ENCODE measurements around the gene BCL2L1. TPM values are rescaled to one million over a fixed set of nuclear protein-coding genes. Genes with fewer than 3 reads are reported as not detected.
A peak's percentile ranks its signal among the peaks of the same experiment; 100 is the strongest.

BCL2L1 gene
- polyA plus RNA-seq, 1 of the 3 experiments (the other 2 are of a cell fraction): 99.9 TPM

DNA sequence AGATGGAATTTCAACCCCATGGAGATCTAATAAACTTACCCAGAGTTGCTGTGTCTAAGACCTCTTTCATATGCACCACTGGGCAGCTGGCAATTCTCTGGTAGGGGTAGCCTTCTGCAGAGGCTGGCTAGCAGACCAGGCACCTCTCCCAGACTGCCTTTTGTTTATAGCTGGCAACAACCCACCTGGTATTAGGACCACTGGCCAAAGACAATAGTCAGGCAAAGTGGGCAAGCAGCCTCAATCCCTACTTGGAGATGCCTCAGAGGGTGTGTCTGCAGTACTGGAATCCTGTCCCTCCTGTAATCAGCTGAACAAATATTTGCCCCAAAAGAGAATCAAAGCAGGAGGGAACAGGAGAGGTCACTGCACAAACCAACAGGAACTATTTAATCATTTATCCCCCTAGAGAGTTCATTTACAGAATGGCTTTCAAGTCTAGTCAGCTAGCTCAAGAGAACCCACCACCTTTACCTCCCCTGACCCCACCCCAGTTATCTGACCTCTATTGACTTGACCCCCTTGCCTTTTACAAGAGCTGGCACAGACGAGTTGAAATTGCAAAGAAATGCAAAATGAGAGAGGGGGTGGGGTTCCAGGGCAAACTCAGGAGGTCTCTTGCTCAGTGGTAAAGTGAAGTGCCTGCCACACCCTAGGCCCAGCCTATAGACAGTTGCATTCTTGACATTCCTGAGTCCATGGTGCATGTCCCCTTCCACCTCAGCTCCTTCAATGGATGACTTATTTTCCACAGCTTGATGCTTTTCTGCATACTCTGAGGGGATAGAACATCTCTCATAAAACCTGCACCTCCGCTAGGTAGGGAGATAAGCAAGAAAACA, 2.8 kb downstream of the BCL2L1 start:
- Histone ChIP-seq H3K27me3 (ENCODE audit: insufficient read depth) (no peaks in the 10 kb centered on the region), H2AFZ (ENCODE audit: low read depth) (no peak overlapping the region), H4K20me1 (ENCODE audit: insufficient read depth) (no peaks in the 10 kb centered on the region), H3K36me3 (replicated peaks in 1 of 2; ENCODE audit: control insufficient read depth in 1 of 2, insufficient read depth in 2 of 2, low read length in 1 of 2) (peaks cover 41 to 45% of the 10 kb centered on the region in 2 experiments), H3K27ac (ENCODE audit: low read depth in 2 of 2, low read length in 1 of 2) (peak overlapping the region; percentile 60 to 100), H3K9me2 (no peaks in the 10 kb centered on the region), H3F3A (replicated peaks; ENCODE audit: insufficient read depth) (peaks cover 12% of the 10 kb centered on the region), H3K4me3 (ENCODE audit: low read depth in 2 of 2, low read length in 1 of 2) (peak overlapping the region; percentile 59 to 81), H3K4me2 (peak overlapping the region; percentile 97), H3K9ac (peak overlapping the region; percentile 100), H3K9me3 (no peaks in the 10 kb centered on the region), H3K4me1 (ENCODE audit: control insufficient read depth in 1 of 2, insufficient read depth in 2 of 2, low read depth in 1 of 2, low read length in 1 of 2) (peaks cover 34 to 46% of the 10 kb centered on the region in 2 experiments), H3K79me2 (ENCODE audit: insufficient read depth) (peaks cover 85% of the 10 kb centered on the region)
- TF ChIP-seq TEAD4 (IDR thresholded peaks at IDR 0.05; ENCODE audit: borderline replicate concordance, insufficient read depth): 0 out of 2 replicates have a peak, but pooled peaks have one; percentile 65
- TF ChIP-seq GATA2 (CRISPR knock-in tag; IDR thresholded peaks at IDR 0.05): no peak
- DNase-seq: no peak
- 29% methylated on average over 2 of the region's 2 CpGs for WGBS (ENCODE audit: low lambda C conversion rate)
- ChIA-PET POLR2A (no interaction called here), CTCF (interaction anchor here (0.6 to 11.2 kb wide), 4 partner anchors 62 to 157 kb away, joined by 3 to 288 read pairs (median 5); no protein-coding TSS in a partner anchor)

DNA sequence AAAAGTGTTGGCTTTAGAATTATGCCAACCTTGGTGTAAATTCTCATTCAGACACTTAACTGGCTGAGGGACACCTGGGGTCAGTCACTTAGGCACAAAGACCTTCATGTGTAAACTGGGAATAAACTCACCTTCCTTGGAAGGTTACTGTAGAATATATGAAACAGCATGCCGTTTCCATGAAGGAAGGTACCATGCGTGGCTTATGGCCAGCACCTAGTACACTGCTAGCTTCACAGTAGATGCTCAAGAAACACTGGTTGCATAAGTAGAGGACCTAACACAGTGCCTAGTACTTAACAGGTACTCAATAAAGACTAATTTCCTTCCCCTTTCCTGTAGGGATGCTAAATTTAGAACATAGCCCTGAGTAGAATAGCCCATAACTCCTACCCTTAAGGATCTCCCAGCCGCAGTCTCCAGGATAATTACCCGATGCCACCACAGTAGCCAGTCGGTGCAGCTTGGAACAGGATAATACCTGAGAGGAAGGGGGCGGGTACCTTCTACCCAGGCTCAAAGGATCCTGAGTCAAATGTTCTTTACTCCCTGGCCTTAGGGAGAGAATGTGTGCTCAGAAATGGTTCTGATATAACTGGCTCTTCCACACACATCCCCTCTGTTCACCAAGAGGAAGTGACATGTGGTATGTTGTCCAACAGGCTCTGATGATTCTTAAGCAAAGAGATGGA, 3.6 kb downstream of the BCL2L1 start:
- Histone ChIP-seq H2AFZ (ENCODE audit: low read depth) (no peak overlapping the region), H3K9ac (peak overlapping the region; percentile 100), H4K20me1 (ENCODE audit: insufficient read depth) (no peaks in the 10 kb centered on the region), H3K4me3 (ENCODE audit: low read depth in 2 of 2, low read length in 1 of 2) (peak overlapping the region; percentile 59 to 81), H3K36me3 (replicated peaks in 1 of 2; ENCODE audit: control insufficient read depth in 1 of 2, insufficient read depth in 2 of 2, low read length in 1 of 2) (peaks cover 46 to 51% of the 10 kb centered on the region in 2 experiments), H3K79me2 (ENCODE audit: insufficient read depth) (peaks cover 92% of the 10 kb centered on the region), H3K9me3 (no peaks in the 10 kb centered on the region), H3K27ac (ENCODE audit: low read depth in 2 of 2, low read length in 1 of 2) (peak overlapping the region in 1 of 2 experiments; percentile 100; a peak in 2 of 4 replicates), H3K4me1 (ENCODE audit: control insufficient read depth in 1 of 2, insufficient read depth in 2 of 2, low read depth in 1 of 2, low read length in 1 of 2) (peaks cover 36 to 48% of the 10 kb centered on the region in 2 experiments), H3F3A (replicated peaks; ENCODE audit: insufficient read depth) (peaks cover 20% of the 10 kb centered on the region), H3K27me3 (ENCODE audit: insufficient read depth) (no peaks in the 10 kb centered on the region), H3K9me2 (no peaks in the 10 kb centered on the region), H3K4me2 (peak overlapping the region; percentile 97)
- no peak for TF ChIP-seq RFX5 (IDR thresholded peaks at IDR 0.05; ENCODE audit: low read length)
- TF ChIP-seq GABPA (IDR thresholded peaks at IDR 0.05; ENCODE audit: low read depth): no peak
- TF ChIP-seq MEF2A (IDR thresholded peaks at IDR 0.05; ENCODE audit: borderline replicate concordance, low read depth): no peak
- no peak for TF ChIP-seq RAD21 (IDR thresholded peaks at IDR 0.05; ENCODE audit: low read length)
- TF ChIP-seq, protein P1, sequence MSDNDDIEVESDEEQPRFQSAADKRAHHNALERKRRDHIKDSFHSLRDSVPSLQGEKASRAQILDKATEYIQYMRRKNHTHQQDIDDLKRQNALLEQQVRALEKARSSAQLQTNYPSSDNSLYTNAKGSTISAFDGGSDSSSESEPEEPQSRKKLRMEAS (IDR thresholded peaks at IDR 0.05; ENCODE audit: low read depth): no peak
- TF ChIP-seq, protein P2, sequence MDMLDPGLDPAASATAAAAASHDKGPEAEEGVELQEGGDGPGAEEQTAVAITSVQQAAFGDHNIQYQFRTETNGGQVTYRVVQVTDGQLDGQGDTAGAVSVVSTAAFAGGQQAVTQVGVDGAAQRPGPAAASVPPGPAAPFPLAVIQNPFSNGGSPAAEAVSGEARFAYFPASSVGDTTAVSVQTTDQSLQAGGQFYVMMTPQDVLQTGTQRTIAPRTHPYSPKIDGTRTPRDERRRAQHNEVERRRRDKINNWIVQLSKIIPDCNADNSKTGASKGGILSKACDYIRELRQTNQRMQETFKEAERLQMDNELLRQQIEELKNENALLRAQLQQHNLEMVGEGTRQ (IDR thresholded peaks at IDR 0.05; ENCODE audit: borderline replicate concordance, low read depth, low read length): no peak
- no peak for TF ChIP-seq SMC3 (IDR thresholded peaks at IDR 0.05; ENCODE audit: low read depth, low read length)
- TF ChIP-seq RCOR1 (IDR thresholded peaks at IDR 0.05; ENCODE audit: low read length): no peak
- no peak for TF ChIP-seq FOXJ3 (CRISPR knock-in tag; IDR thresholded peaks at IDR 0.05)
- TF ChIP-seq NRF1 (IDR thresholded peaks at IDR 0.05; ENCODE audit: low read depth, low read length): no peak
- no peak for TF ChIP-seq MXI1 (IDR thresholded peaks at IDR 0.05; ENCODE audit: low read depth, low read length)
- no peak for TF ChIP-seq ELF1 (IDR thresholded peaks at IDR 0.05)
- TF ChIP-seq, protein P3, sequence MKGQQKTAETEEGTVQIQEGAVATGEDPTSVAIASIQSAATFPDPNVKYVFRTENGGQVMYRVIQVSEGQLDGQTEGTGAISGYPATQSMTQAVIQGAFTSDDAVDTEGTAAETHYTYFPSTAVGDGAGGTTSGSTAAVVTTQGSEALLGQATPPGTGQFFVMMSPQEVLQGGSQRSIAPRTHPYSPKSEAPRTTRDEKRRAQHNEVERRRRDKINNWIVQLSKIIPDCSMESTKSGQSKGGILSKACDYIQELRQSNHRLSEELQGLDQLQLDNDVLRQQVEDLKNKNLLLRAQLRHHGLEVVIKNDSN (IDR thresholded peaks at IDR 0.05; ENCODE audit: borderline replicate concordance, low read depth): no peak
- no peak for TF ChIP-seq CHD2 (IDR thresholded peaks at IDR 0.05; ENCODE audit: low read length, partially characterized antibody)
- TF ChIP-seq EP300 (IDR thresholded peaks at IDR 0.05; ENCODE audit: borderline replicate concordance in 1 of 2, low read depth in 1 of 2, low read length in 1 of 2): no peak
- CTCF ChIA-PET: interaction anchor here (1.0 to 11.2 kb wide), 4 partner anchors 61 to 162 kb away, joined by 3 to 288 read pairs (median 6); no protein-coding TSS in a partner anchor
- POLR2A ChIA-PET: no interaction called here
- no peak for DNase-seq
- WGBS (ENCODE audit: low lambda C conversion rate): 83% methylated on average over 6 of the region's 6 CpGs

All from SK-N-SH (cell line).